ENCODE measurements around the gene CPAMD8.

Gene CPAMD8

GRCh38 chr19:16921766-16922591, 104.6 kb downstream of the CPAMD8 start:
- TF ChIP-seq CTCF (IDR thresholded peaks at IDR 0.05; ENCODE audit: insufficient read depth, low read depth, low read length, missing control alignments): no peak
- DNase-seq (ENCODE audit: low read depth): no peak
- H3K4me3 ChIP-seq (ENCODE audit: low read depth, low read length): no peak overlapping the region

GRCh38 chr19:16920816-16921529, 105.6 kb downstream of the CPAMD8 start:
- TF ChIP-seq CTCF (IDR thresholded peaks at IDR 0.05; ENCODE audit: insufficient read depth, low read depth, low read length, missing control alignments): no peak
- no peak overlapping the region for H3K4me3 ChIP-seq (ENCODE audit: low read depth, low read length)
- no peak for DNase-seq (ENCODE audit: low read depth)

DNA sequence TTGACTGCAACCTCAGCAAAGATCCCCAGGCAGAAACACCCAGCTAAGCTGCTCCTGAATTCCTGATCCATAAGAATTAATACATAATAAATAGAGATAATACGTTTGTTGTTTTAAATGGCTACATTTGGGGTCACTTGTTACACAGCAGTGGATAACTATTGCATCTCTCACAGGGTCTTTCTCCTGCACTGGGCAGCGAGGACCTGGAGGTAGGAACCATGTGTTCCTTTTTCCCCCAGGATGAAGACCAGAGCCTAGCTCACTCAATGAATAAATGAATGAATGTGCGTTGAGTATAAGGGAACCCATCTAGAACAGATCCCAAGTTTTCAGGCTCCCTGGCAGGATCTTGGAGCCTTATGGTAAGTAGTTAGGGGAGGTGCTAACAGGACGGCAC, 107.1 kb downstream of the CPAMD8 start:
- no peak for DNase-seq (ENCODE audit: low read depth)
- no peak for TF ChIP-seq CTCF (IDR thresholded peaks at IDR 0.05; ENCODE audit: insufficient read depth, low read depth, low read length, missing control alignments)
- H3K4me3 ChIP-seq (ENCODE audit: low read depth, low read length): no peak overlapping the region

GRCh38 chr19:16917401-16917800, 109.2 kb downstream of the CPAMD8 start:
- TF ChIP-seq CTCF (IDR thresholded peaks at IDR 0.05; ENCODE audit: insufficient read depth, low read depth, low read length, missing control alignments): no peak
- no peak overlapping the region for H3K4me3 ChIP-seq (ENCODE audit: low read depth, low read length)
- DNase-seq (ENCODE audit: low read depth): no peak

GRCh38 chr19:16915734-16916133, 110.9 kb downstream of the CPAMD8 start:
- no peak overlapping the region for H3K4me3 ChIP-seq (ENCODE audit: low read depth, low read length)
- TF ChIP-seq CTCF (IDR thresholded peaks at IDR 0.05; ENCODE audit: insufficient read depth, low read depth, low read length, missing control alignments): no peak

DNA sequence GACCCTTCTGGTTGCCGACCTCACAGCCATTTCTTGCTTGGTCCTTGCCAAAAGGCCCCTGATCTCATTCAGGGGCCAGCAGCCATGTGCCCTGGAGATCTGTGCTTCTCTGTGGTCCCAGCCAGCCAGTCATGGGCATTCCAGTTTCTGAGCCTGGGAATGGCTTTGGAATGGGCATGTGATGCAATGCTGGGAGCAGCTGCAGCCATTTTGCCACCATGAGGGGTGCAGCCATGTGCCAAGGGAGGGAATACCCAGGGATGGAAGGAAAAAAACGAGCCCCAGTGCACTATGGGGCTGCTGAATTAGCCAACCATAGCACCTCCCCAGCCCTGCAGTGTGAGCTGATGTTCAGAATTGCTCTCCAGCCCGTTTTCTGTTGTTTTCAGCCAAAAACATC, 111.5 kb downstream of the CPAMD8 start:
- H3K4me3 ChIP-seq (ENCODE audit: low read depth, low read length): no peak overlapping the region
- no peak for TF ChIP-seq CTCF (IDR thresholded peaks at IDR 0.05; ENCODE audit: insufficient read depth, low read depth, low read length, missing control alignments)
- DNase-seq (ENCODE audit: low read depth): no peak

More at GRCh38 chr19:16915734-16916133, 110.9 kb downstream of the CPAMD8 start:
- no peak for DNase-seq (ENCODE audit: low read depth)

Data from GM12865 (cell line).